Measurements from ENCODE around the gene SRC. TPM values are rescaled to one million over a fixed set of nuclear protein-coding genes. Genes with fewer than 3 reads are reported as not detected.

Gene SRC
- total and polyA plus RNA-seq, 7 experiments from 2014 or later, result 0.63 to 26.6 (median 2.9) TPM

GRCh38 chr20:37358366-37359150, 12.6 kb downstream of the SRC start:
- no peaks in the 10 kb centered on the region for H3K27me3 Mint-ChIP-seq
- peaks cover 0 to 12% (median 0%) of the 10 kb centered on the region in 7 donors for H3K4me1 Mint-ChIP-seq

GRCh38 chr20:37359331-37359730, 13.4 kb downstream of the SRC start:
- no peak for ATAC-seq

More at GRCh38 chr20:37358366-37359150, 12.6 kb downstream of the SRC start:
- Mint-ChIP-seq H3K4me3 (no peak overlapping the region), H3K9me3 (no peaks in the 10 kb centered on the region), H3K27ac (no peak overlapping the region), H3K36me3 (no peaks in the 10 kb centered on the region)
- POLR2A ChIA-PET, result no interaction called here
- no peak overlapping the region for H3K27ac ChIP-seq (ENCODE audit: low read depth, low read length)
- no peaks in the 10 kb centered on the region for H3K9me3 ChIP-seq (ENCODE audit: control insufficient read depth in 2 of 3, low read length in 3 of 3)
- DNase-seq (no peak), ATAC-seq (no peak)
- CTCF ChIA-PET, result no interaction called here
- intact Hi-C loops (cut with micrococcal nuclease), result no loop called here
- no peak overlapping the region for H3K4me3 ChIP-seq (ENCODE audit: low read length)
- no peaks in the 10 kb centered on the region for H3K27me3 ChIP-seq (ENCODE audit: control insufficient read depth in 2 of 2, insufficient read depth in 2 of 2, low read length in 2 of 2)
- no peaks in the 10 kb centered on the region for H3K4me1 ChIP-seq (ENCODE audit: control insufficient read depth in 2 of 2, insufficient read depth in 2 of 2, low read length in 2 of 2)
- no peaks in the 10 kb centered on the region for H3K36me3 ChIP-seq (ENCODE audit: control insufficient read depth in 2 of 3, insufficient read depth in 3 of 3, low read length in 3 of 3)

GRCh38 chr20:37359836-37360235, 13.9 kb downstream of the SRC start:
- peaks cover 0 to 15% (median 0%) of the 10 kb centered on the region in 7 donors for H3K4me1 Mint-ChIP-seq
- CTCF ChIA-PET, result no interaction called here
- intact Hi-C loops (cut with micrococcal nuclease), result no loop called here
- no peaks in the 10 kb centered on the region for H3K36me3 ChIP-seq (ENCODE audit: control insufficient read depth in 2 of 3, insufficient read depth in 3 of 3, low read length in 3 of 3)
- no peaks in the 10 kb centered on the region for H3K36me3 Mint-ChIP-seq
- no peak for ATAC-seq
- H3K9me3 ChIP-seq (ENCODE audit: control insufficient read depth in 2 of 3, low read length in 3 of 3), result no peaks in the 10 kb centered on the region
- no peak overlapping the region for H3K4me3 ChIP-seq (ENCODE audit: low read length)
- no peaks in the 10 kb centered on the region for H3K9me3 Mint-ChIP-seq
- no peaks in the 10 kb centered on the region for H3K4me1 ChIP-seq (ENCODE audit: control insufficient read depth in 2 of 2, insufficient read depth in 2 of 2, low read length in 2 of 2)
- no peaks in the 10 kb centered on the region for H3K27me3 ChIP-seq (ENCODE audit: control insufficient read depth in 2 of 2, insufficient read depth in 2 of 2, low read length in 2 of 2)
- H3K27me3 Mint-ChIP-seq, result no peaks in the 10 kb centered on the region
- no peak for DNase-seq
- H3K27ac ChIP-seq (ENCODE audit: low read depth, low read length), result no peak overlapping the region
- POLR2A ChIA-PET, result no interaction called here
- H3K4me3 Mint-ChIP-seq, result no peak overlapping the region
- H3K27ac Mint-ChIP-seq, result peak overlapping the region in 1 of 9 donors; percentile 25

More at GRCh38 chr20:37359331-37359730, 13.4 kb downstream of the SRC start:
- ChIA-PET POLR2A (no interaction called here), CTCF (no interaction called here)
- Mint-ChIP-seq H3K4me1 (peaks cover 0 to 12% (median 0%) of the 10 kb centered on the region in 7 donors), H3K36me3 (no peaks in the 10 kb centered on the region), H3K27me3 (no peaks in the 10 kb centered on the region), H3K4me3 (no peak overlapping the region), H3K27ac (no peak overlapping the region), H3K9me3 (no peaks in the 10 kb centered on the region)
- DNase-seq, result no peak
- intact Hi-C loops (cut with micrococcal nuclease), result no loop called here
- Histone ChIP-seq H3K27ac (ENCODE audit: low read depth, low read length) (no peak overlapping the region), H3K27me3 (ENCODE audit: control insufficient read depth in 2 of 2, insufficient read depth in 2 of 2, low read length in 2 of 2) (no peaks in the 10 kb centered on the region), H3K9me3 (ENCODE audit: control insufficient read depth in 2 of 3, low read length in 3 of 3) (no peaks in the 10 kb centered on the region), H3K4me3 (ENCODE audit: low read length) (no peak overlapping the region), H3K36me3 (ENCODE audit: control insufficient read depth in 2 of 3, insufficient read depth in 3 of 3, low read length in 3 of 3) (no peaks in the 10 kb centered on the region), H3K4me1 (ENCODE audit: control insufficient read depth in 2 of 2, insufficient read depth in 2 of 2, low read length in 2 of 2) (no peaks in the 10 kb centered on the region)

GRCh38 chr20:37360391-37361115, 14.6 kb downstream of the SRC start:
- Histone ChIP-seq H3K27ac (ENCODE audit: low read depth, low read length) (no peak overlapping the region), H3K36me3 (ENCODE audit: control insufficient read depth in 2 of 3, insufficient read depth in 3 of 3, low read length in 3 of 3) (no peaks in the 10 kb centered on the region), H3K4me1 (ENCODE audit: control insufficient read depth in 2 of 2, insufficient read depth in 2 of 2, low read length in 2 of 2) (no peaks in the 10 kb centered on the region), H3K27me3 (ENCODE audit: control insufficient read depth in 2 of 2, insufficient read depth in 2 of 2, low read length in 2 of 2) (no peaks in the 10 kb centered on the region), H3K4me3 (ENCODE audit: low read length) (no peak overlapping the region), H3K9me3 (ENCODE audit: control insufficient read depth in 2 of 3, low read length in 3 of 3) (no peaks in the 10 kb centered on the region)
- DNase-seq, result no peak
- Mint-ChIP-seq H3K4me3 (no peak overlapping the region), H3K9me3 (no peaks in the 10 kb centered on the region), H3K36me3 (peaks cover 0 to under 1% (median 0%) of the 10 kb centered on the region in 5 donors), H3K27me3 (no peaks in the 10 kb centered on the region), H3K27ac (no peak overlapping the region), H3K4me1 (peaks cover 0 to 15% (median 0%) of the 10 kb centered on the region in 7 donors)
- CTCF ChIA-PET, result no interaction called here
- intact Hi-C loops (cut with micrococcal nuclease), result no loop called here
- ATAC-seq, result no peak
- POLR2A ChIA-PET, result no interaction called here

GRCh38 chr20:37361336-37361735, 15.4 kb downstream of the SRC start:
- no peak for ATAC-seq
- H3K4me3 ChIP-seq (ENCODE audit: low read length), result no peak overlapping the region
- Mint-ChIP-seq H3K36me3 (peaks cover 0 to 6% (median 4%) of the 10 kb centered on the region in 5 donors), H3K27me3 (no peaks in the 10 kb centered on the region), H3K4me3 (no peak overlapping the region), H3K4me1 (peaks cover 0 to 11% (median 0%) of the 10 kb centered on the region in 7 donors), H3K27ac (peak overlapping the region in 1 of 9 donors; percentile 20), H3K9me3 (no peaks in the 10 kb centered on the region)
- CTCF ChIA-PET, result interaction anchor here (0.6 kb wide), 1 partner anchor 89 kb away, joined by 5 read pairs; no protein-coding TSS in a partner anchor
- intact Hi-C loops (cut with micrococcal nuclease), result no loop called here
- POLR2A ChIA-PET, result no interaction called here
- DNase-seq, result no peak
- H3K36me3 ChIP-seq (ENCODE audit: control insufficient read depth in 2 of 3, insufficient read depth in 3 of 3, low read length in 3 of 3), result no peaks in the 10 kb centered on the region
- H3K27me3 ChIP-seq (ENCODE audit: control insufficient read depth in 2 of 2, insufficient read depth in 2 of 2, low read length in 2 of 2), result no peaks in the 10 kb centered on the region
- no peak overlapping the region for H3K27ac ChIP-seq (ENCODE audit: low read depth, low read length)
- no peaks in the 10 kb centered on the region for H3K4me1 ChIP-seq (ENCODE audit: control insufficient read depth in 2 of 2, insufficient read depth in 2 of 2, low read length in 2 of 2)
- no peaks in the 10 kb centered on the region for H3K9me3 ChIP-seq (ENCODE audit: control insufficient read depth in 2 of 3, low read length in 3 of 3)

GRCh38 chr20:37362231-37362792, 16.4 kb downstream of the SRC start:
- H3K4me3 ChIP-seq (ENCODE audit: low read length), result no peak overlapping the region
- DNase-seq (no peak), ATAC-seq (no peak)
- no peak overlapping the region for H3K27ac ChIP-seq (ENCODE audit: low read depth, low read length)
- peaks cover 0 to 9% (median 0%) of the 10 kb centered on the region in 7 donors for H3K4me1 Mint-ChIP-seq
- no peaks in the 10 kb centered on the region for H3K9me3 Mint-ChIP-seq
- no peaks in the 10 kb centered on the region for H3K4me1 ChIP-seq (ENCODE audit: control insufficient read depth in 2 of 2, insufficient read depth in 2 of 2, low read length in 2 of 2)
- H3K4me3 Mint-ChIP-seq, result no peak overlapping the region
- H3K9me3 ChIP-seq (ENCODE audit: control insufficient read depth in 2 of 3, low read length in 3 of 3), result no peaks in the 10 kb centered on the region
- H3K27me3 Mint-ChIP-seq, result no peaks in the 10 kb centered on the region
- ChIA-PET CTCF (interaction anchor here (0.7 kb wide), 1 partner anchor 11 kb away, joined by 3 read pairs; no protein-coding TSS in a partner anchor), POLR2A (no interaction called here)
- peak overlapping the region in 1 of 9 donors; percentile 55 for H3K27ac Mint-ChIP-seq
- no peaks in the 10 kb centered on the region for H3K27me3 ChIP-seq (ENCODE audit: control insufficient read depth in 2 of 2, insufficient read depth in 2 of 2, low read length in 2 of 2)
- intact Hi-C loops (cut with micrococcal nuclease), result no loop called here
- peaks cover 0 to 8% (median 4%) of the 10 kb centered on the region in 5 donors for H3K36me3 Mint-ChIP-seq
- no peaks in the 10 kb centered on the region for H3K36me3 ChIP-seq (ENCODE audit: control insufficient read depth in 2 of 3, insufficient read depth in 3 of 3, low read length in 3 of 3)

Measured in naive thymus-derived CD4-positive, alpha-beta T cell (primary cell).